CD14-positive monocyte (primary cell): Measurements from ENCODE around the gene ISM2. TPM values are rescaled to one million over a fixed set of nuclear protein-coding genes. Genes with fewer than 3 reads are reported as not detected.

Source experiments
- DNase-seq, 3 donors: peaks; one replicate each; pipeline ENCODE4 v3.0.0-alpha.2; 2011 to 2022
- H2AFZ ChIP-seq: 2 replicates; pipeline ENCODE4 v1.6.0; 2012; ENCODE audit warnings: mild to moderate bottlenecking, low read depth, low read length, inconsistent platforms; ENCODE audit not compliant: insufficient read depth, poor library complexity, severe bottlenecking
- H3K27ac ChIP-seq, 2 donors: 1 replicate in 1 of 2; 2 replicates in 1 of 2; pipeline ENCODE4 v1.5.1; 2012 to 2013; ENCODE audit warnings: low read length in 2 of 2, control low read depth in 1 of 2, inconsistent platforms in 1 of 2, low read depth in 1 of 2, mild to moderate bottlenecking in 1 of 2
- H3K27me3 ChIP-seq, 2 donors: one replicate each; pipeline versions ENCODE4 v1.6.0 to v1.6.1; 2011 to 2013; ENCODE audit warnings: low read length in 2 of 2; ENCODE audit not compliant: control insufficient read depth in 2 of 2, insufficient read depth in 2 of 2
- H3K36me3 ChIP-seq, 2 donors: replicated peaks in 1 of 2; 1 replicate in 1 of 2; 2 replicates in 1 of 2; pipeline versions ENCODE4 v1.5.1 to v1.6.1; 2012 to 2013; ENCODE audit warnings: low read length in 2 of 2, control low read depth in 1 of 2, inconsistent platforms in 1 of 2, mild to moderate bottlenecking in 1 of 2; ENCODE audit not compliant: insufficient read depth in 2 of 2, control insufficient read depth in 1 of 2
- H3K4me1 ChIP-seq, 2 donors: 1 replicate in 1 of 2; 2 replicates in 1 of 2; pipeline versions ENCODE4 v1.5.1 to v1.6.1; 2012 to 2013; ENCODE audit warnings: low read length in 2 of 2, control low read depth in 1 of 2, inconsistent platforms in 1 of 2, mild to moderate bottlenecking in 1 of 2, moderate library complexity in 1 of 2; ENCODE audit not compliant: insufficient read depth in 2 of 2, control insufficient read depth in 1 of 2
- H3K4me2 ChIP-seq: replicated peaks from 2 replicates; pipeline ENCODE3; 2012; ENCODE audit warnings: low read length, moderate library complexity, mild to moderate bottlenecking; ENCODE audit not compliant: poor library complexity, severe bottlenecking; ENCODE audit errors: extremely low read depth
- H3K4me3 ChIP-seq, 3 experiments: fragments of 200-600 bp in 1 of 3; sonication (generic) in 1 of 3; replicated peaks in 1 of 3; 1 replicate in 2 of 3; 2 replicates in 1 of 3; pipeline ENCODE4 v1.5.1; 2011 to 2013; ENCODE audit warnings: low read length in 3 of 3, mild to moderate bottlenecking in 3 of 3, control low read depth in 2 of 3, low read depth in 2 of 3, inconsistent platforms in 1 of 3, moderate library complexity in 1 of 3
- H3K79me2 ChIP-seq: 2 replicates; pipeline ENCODE4 v1.6.0; 2012; ENCODE audit warnings: mild to moderate bottlenecking, control low read depth, inconsistent platforms, low read length, moderate library complexity; ENCODE audit not compliant: insufficient read depth
- H3K9ac ChIP-seq: 2 replicates; pipeline ENCODE4 v1.6.0; 2017; ENCODE audit warnings: low read length, mild to moderate bottlenecking; ENCODE audit not compliant: insufficient read depth, poor library complexity, severe bottlenecking
- H3K9me3 ChIP-seq, 2 donors: replicated peaks in 1 of 2; 1 replicate in 1 of 2; 2 replicates in 1 of 2; pipeline versions ENCODE4 v1.5.1 to v1.6.1; 2012 to 2013; ENCODE audit warnings: low read length in 2 of 2, control low read depth in 1 of 2; ENCODE audit not compliant: control insufficient read depth in 1 of 2, insufficient read depth in 1 of 2
- H4K20me1 ChIP-seq: 2 replicates; pipeline ENCODE4 v1.6.0; 2012; ENCODE audit warnings: mild to moderate bottlenecking, low read length, control low read depth, moderate library complexity; ENCODE audit not compliant: insufficient read depth
- H3K27ac Mint-ChIP-seq, 7 donors: one replicate each; pipeline ENCODE4 v1.8.0; 2020; ENCODE audit warnings: mild to moderate bottlenecking in 7 of 7, mixed read lengths in 7 of 7, moderate library complexity in 6 of 7, inconsistent platforms in 2 of 7
- H3K27me3 Mint-ChIP-seq, 3 donors: one replicate each; pipeline ENCODE4 v1.8.0; 2021 to 2022; ENCODE audit warnings: low read depth in 3 of 3, mild to moderate bottlenecking in 3 of 3, mixed read lengths in 3 of 3, moderate library complexity in 3 of 3, inconsistent platforms in 1 of 3
- H3K36me3 Mint-ChIP-seq, 2 donors: one replicate each; pipeline ENCODE4 v1.8.0; 2020; ENCODE audit warnings: mixed read lengths in 2 of 2, inconsistent platforms in 1 of 2, mild to moderate bottlenecking in 1 of 2
- H3K4me1 Mint-ChIP-seq: one replicate; pipeline ENCODE4 v1.8.0; 2020; ENCODE audit warnings: mild to moderate bottlenecking, mixed read lengths
- H3K4me3 Mint-ChIP-seq, 2 donors: one replicate each; pipeline ENCODE4 v1.8.0; 2020; ENCODE audit warnings: mild to moderate bottlenecking in 2 of 2, mixed read lengths in 2 of 2, moderate library complexity in 1 of 2
- H3K9me3 Mint-ChIP-seq, 7 donors: one replicate each; pipeline ENCODE4 v1.8.0; 2020 to 2022; ENCODE audit warnings: mixed read lengths in 7 of 7, mild to moderate bottlenecking in 6 of 7, moderate library complexity in 6 of 7, inconsistent platforms in 2 of 7
- CTCF ChIP-seq: fragments of 200-600 bp; IDR thresholded peaks from one replicate; pipeline ENCODE4 v1.8.0; 2022; ENCODE audit warnings: antibody characterized with exemption, mild to moderate bottlenecking
- WGBS: methylation state at CpG from one replicate; pipeline ENCODE4 v1.1.5; 2013; ENCODE audit warnings: missing lambda C conversion rate; ENCODE audit not compliant: insufficient coverage; 5-methylcytosine and 5-hydroxymethylcytosine counted together
- intact Hi-C, 2 donors: fragments of 100-400 bp; cut with micrococcal nuclease; formaldehyde crosslinking; loops; one replicate each; pipeline versions ENCODE4 v1.15.0 to v1.15.1; 2023
- polyA plus RNA-seq, 3 donors: library from polyadenylated mRNA; depleted of rRNA in 1 of 3; unstranded in 2 of 3; stranded (reverse) in 1 of 3; fragments of 300-500 nt in 2 of 3; fragments of >200 nt in 1 of 3; fragmentation: Illumina TruSeq in 2 of 3; gene quantifications; 1 replicate in 2 of 3; 2 replicates in 1 of 3; pipeline ENCODE4 v1.2.3, GENCODE V29; 2012 to 2021

ISM2 gene
- polyA plus RNA-seq, 3 donors, result not detected

GRCh38 chr14:77505031-77505430 lies 6.4 kb upstream of the ISM2 start:
- no peak for DNase-seq
- H3K27me3 Mint-ChIP-seq, result peaks cover 15 to 18% (median 18%) of the 10 kb centered on the region in 3 donors
- no CpG with 5 or more reads among the region's 4 CpGs for WGBS
- H3K36me3 Mint-ChIP-seq, result peaks cover 50 to 55% of the 10 kb centered on the region in 2 donors
- no peaks in the 10 kb centered on the region for H3K4me1 Mint-ChIP-seq
- Histone ChIP-seq H3K79me2 (no peaks in the 10 kb centered on the region), H3K9me3 (peaks cover 3 to 5% of the 10 kb centered on the region in 2 donors), H3K27ac (no peak overlapping the region), H3K4me1 (no peaks in the 10 kb centered on the region), H3K36me3 (peaks cover 36 to 53% of the 10 kb centered on the region in 2 donors), H3K4me2 (no peak overlapping the region), H3K4me3 (no peak overlapping the region), H3K9ac (no peak overlapping the region), H3K27me3 (peaks cover 7 to 10% of the 10 kb centered on the region in 2 donors), H4K20me1 (peaks cover 24% of the 10 kb centered on the region), H2AFZ (no peak overlapping the region)
- intact Hi-C loops, result no loop called here
- no peak for TF ChIP-seq CTCF
- no peak overlapping the region for H3K27ac Mint-ChIP-seq
- H3K4me3 Mint-ChIP-seq, result no peak overlapping the region
- H3K9me3 Mint-ChIP-seq, result peaks cover 4 to 12% (median 6%) of the 10 kb centered on the region in 7 donors

- no peak overlapping the region for H2AFZ ChIP-seq
- WGBS, result no CpG with 5 or more reads among the region's 5 CpGs
- peaks cover 24 to 37% (median 31%) of the 10 kb centered on the region in 3 donors for H3K27me3 Mint-ChIP-seq
- H3K27ac Mint-ChIP-seq, result peak overlapping the region in 1 of 7 donors; percentile 4
- H3K36me3 Mint-ChIP-seq, result peaks cover 36 to 38% of the 10 kb centered on the region in 2 donors
- no peak overlapping the region for H3K4me2 ChIP-seq
- DNase-seq, result no peak
- H3K4me3 Mint-ChIP-seq, result no peak overlapping the region
- H3K79me2 ChIP-seq, result no peaks in the 10 kb centered on the region
- H3K36me3 ChIP-seq, result peaks cover 20 to 34% of the 10 kb centered on the region in 2 donors
- H3K27me3 ChIP-seq, result peaks cover 21 to 22% of the 10 kb centered on the region in 2 donors
- peaks cover 5 to 7% of the 10 kb centered on the region in 2 donors for H3K9me3 ChIP-seq
- H3K9ac ChIP-seq, result no peak overlapping the region
- peaks cover 4 to 14% (median 6%) of the 10 kb centered on the region in 7 donors for H3K9me3 Mint-ChIP-seq
- H3K4me3 ChIP-seq, result no peak overlapping the region
- H3K27ac ChIP-seq, result no peak overlapping the region
- H3K4me1 ChIP-seq, result peaks cover 5 to 15% of the 10 kb centered on the region in 2 donors
- peaks cover 12% of the 10 kb centered on the region for H4K20me1 ChIP-seq
- intact Hi-C loops, result no loop called here
- TF ChIP-seq CTCF, result no peak
- H3K4me1 Mint-ChIP-seq, result peaks cover 7% of the 10 kb centered on the region
Observed at GRCh38 chr14:77503138-77503537, 4.5 kb upstream of the ISM2 start.
